ENCODE data around the gene LNPK.
"Not testable (repeated sequence)": the region's sequence is repeated elsewhere in the genome, so short reads cannot be mapped to it uniquely, and the experiment has no call there.

The LNPK gene

DNA sequence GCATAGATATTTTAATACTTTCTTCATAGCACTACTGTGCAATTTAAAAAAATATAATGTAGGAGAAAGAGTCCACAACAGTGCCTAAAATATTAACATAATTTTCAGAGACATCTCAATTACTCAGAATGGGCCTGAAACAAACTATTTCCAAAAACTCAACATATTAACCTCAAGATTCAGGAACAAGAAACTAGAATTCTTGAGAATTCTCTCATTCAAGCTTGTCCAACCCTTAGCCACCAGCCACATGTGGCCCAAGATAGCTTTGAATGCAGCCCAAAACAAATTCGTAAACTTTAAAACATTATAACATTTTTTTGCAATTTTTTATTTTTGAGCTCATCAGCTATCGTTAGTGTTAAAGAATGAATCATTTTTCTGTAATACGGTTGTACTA lies 35.2 kb downstream of the LNPK start:
- no peak for DNase-seq

GRCh38 chr2:175965773-175966172 lies 36.3 kb downstream of the LNPK start:
- no peak for DNase-seq

DNA sequence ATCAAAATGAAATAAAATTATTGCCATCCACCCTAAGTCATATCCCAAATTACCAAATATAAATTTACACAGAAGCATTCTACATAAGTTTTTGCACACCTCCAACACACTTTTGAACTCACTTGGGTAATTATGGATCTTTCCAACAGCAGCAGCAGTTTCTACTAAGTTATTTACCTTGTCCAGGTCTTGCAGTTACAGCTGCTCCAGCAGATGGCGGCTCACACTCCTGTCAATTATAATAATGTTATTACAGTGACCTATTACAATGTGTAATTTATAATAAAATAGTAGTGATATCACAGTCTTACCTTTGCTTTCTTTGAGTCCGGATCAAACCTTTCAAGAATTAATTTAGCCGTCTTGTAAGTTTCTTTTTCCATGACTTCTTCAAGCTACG lies 37.9 kb downstream of the LNPK start:
- DNase-seq: no peak

DNA sequence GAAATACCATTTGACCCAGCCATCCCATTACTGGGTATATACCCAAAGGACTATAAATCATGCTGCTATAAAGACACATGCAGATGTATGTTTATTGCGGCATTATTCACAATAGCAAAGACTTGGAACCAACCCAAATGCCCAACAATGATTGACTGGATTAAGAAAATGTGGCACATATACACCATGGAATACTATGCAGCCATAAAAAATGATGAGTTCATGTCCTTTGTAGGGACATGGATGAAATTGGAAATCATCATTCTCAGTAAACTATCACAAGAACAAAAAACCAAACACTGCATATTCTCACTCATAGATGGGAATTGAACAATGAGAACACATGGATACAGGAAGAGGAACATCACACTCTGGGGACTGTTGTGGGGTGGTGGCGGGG lies 38.9 kb downstream of the LNPK start:
- not testable (repeated sequence) for DNase-seq

GRCh38 chr2:175957845-175958244 lies 44.2 kb downstream of the LNPK start:
- DNase-seq: no peak

GRCh38 chr2:175955136-175955535 lies 46.9 kb downstream of the LNPK start:
- DNase-seq: no peak

DNA sequence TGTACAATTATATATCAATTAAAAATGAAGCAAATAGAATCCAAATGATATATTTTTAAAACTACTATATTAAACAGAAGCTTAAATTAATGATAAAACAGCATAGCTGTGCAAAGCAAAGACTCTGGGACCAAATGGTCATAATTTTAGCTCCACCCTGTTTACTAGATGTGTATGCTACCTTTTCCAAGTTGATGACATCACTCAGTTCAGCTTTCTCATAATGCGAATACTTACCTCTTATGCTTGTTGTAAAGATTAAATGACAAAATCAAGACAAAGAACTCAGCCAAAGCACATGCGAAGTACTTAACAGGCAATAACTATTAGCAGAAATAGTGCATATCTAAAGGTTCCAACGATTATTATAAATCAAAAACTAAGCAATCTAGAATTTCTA lies 51.6 kb downstream of the LNPK start:
- no peak for DNase-seq

- DNase-seq: peak in 1 of 2 experiments; percentile 10
Measured at GRCh38 chr2:175948191-175948590, 53.9 kb downstream of the LNPK start.

DNA sequence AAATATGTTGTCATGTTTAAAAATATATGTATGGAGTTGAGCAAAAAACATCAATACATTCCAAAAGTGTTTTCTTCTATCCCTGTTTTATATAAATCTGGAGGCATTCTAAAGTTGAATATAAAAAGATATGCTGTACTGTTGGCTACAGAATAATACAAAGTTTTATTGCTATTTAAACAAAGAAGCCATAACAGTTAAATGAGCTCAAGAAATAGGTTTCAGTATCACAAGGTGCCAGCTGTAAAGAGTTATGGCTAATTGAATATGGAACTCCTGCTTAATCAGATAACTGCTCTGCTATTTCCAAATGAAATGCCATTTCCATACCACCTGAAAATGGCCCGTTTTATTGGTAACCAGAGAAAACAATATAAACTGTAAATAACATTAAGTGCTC lies 55.0 kb downstream of the LNPK start:
- DNase-seq: no peak

- no peak for DNase-seq
Measured at GRCh38 chr2:175941699-175942098, 60.4 kb downstream of the LNPK start.

DNA sequence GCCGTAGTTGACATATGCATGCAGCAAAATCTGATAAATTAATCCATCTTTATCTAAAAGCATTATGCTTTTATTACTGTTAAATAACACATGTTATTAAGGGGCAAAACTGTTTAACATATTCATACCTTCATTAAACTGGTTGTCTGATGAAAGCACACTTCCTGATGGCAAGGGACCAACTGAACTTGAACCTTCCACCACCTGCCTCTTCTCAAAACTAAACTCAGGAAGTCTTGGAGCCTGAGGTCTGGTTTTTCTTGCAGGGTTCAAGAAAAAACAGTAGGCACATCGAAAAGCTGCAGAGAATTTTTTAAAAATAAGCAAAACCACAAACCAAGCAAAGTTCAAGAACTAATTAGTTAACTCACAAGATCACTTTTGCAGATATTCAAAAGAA lies 64.9 kb downstream of the LNPK start:
- DNase-seq: no peak

DNA sequence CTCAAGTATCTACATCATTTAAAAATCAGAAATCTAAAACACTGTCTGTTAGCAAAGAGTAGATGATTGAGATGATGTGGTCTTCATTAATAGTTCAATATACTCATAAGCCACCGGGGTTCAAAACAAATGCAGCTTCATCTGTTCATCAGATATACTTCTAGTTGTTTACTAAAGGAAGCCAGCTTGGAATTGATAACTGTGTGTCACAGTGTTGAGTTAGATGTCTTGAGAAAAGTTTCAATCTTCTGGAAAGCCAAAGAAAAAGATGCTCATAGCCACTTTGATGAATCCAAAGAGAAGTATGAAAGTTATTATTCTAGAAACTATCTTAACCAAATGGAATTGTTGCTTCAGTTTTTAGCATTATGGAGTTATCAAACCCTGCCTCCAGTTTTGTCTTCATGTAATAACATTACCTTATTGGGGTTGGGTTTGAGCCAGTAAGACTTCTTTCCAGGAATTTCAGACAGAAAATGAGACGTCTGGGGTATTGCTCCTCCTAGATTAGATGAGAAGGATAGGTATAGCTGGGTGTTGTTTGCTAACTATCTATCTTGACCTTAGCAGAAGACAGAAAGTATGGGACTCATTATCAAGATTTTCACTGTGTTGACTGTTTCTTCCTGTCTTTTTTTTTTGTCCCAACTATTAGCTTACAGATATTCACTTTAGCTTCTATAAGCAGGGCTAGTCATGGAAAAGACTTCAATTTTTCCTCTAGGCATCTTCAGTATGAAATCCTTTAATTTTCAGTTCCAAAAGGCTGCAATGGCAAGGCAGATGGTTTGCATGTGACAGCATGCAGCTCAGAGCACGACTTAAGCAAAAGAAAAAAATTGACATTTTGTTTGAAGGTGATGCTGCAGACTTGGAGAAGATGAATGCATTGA lies 66.5 kb downstream of the LNPK start:
- DNase-seq: no peak

DNA sequence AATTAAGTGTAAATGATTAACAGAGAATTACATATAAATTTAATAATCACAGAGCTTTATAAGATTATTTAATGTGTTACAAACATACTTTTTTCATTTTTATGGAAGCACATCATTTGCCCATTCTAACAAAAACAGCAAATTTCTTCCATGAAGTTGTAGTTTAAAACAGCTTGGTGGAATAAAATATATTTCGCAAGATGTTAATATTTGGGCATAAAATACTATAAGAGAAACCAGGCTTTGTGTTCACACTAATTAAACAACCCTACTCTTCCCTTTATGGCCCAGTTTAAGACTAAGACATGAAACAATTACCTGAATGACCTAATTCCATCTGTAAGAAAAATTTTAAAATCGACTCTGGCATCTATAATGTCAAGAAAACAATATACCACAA lies 69.4 kb downstream of the LNPK start:
- no peak for DNase-seq

DNA sequence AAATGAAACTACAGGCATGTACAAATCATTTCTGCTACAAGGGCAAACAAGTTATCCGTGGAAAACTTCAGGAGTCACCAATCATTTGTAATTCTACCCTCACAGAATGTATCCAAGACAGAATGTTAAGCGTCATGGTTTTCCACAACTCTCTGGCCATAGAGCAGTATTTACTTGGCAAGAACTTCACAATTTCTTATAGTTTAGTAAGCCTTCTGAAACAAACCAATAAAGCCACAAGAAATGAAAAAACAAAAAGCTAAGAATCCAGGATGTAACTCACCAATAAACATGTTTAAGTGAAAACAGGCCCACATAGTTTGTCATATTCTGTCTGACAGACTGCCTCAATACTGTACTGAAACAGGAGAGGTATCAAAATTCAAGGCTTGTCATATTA lies 70.3 kb downstream of the LNPK start:
- no peak for DNase-seq

GRCh38 chr2:175930504-175930903 lies 71.6 kb downstream of the LNPK start:
- DNase-seq: no peak

- DNase-seq: no peak
Measured at GRCh38 chr2:175929850-175930249, 72.2 kb downstream of the LNPK start.

- DNase-seq: peak in 1 of 2 experiments; percentile 19
Measured at GRCh38 chr2:175926272-175926671, 75.8 kb downstream of the LNPK start.

GRCh38 chr2:175922160-175922559 lies 79.9 kb downstream of the LNPK start:
- no peak for DNase-seq

DNA sequence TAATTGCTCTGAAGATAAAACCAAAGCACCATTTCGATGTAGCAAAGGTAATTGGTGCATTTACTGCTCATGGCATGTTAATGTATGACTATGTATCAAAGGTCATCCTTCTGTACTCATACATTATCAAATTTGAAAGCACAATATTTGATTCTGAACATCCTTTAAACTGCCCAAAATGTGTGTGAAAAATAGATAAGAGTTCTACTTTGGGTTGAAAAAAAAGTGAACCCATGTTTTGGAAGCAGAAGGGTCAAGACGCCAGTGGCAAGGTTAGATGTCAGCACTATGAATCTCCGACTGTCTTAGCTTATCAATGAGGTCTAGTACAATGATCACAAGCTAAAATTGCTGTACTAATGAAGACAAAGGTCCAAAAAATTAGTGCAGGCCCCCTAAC lies 83.1 kb downstream of the LNPK start:
- no peak for DNase-seq

DNA sequence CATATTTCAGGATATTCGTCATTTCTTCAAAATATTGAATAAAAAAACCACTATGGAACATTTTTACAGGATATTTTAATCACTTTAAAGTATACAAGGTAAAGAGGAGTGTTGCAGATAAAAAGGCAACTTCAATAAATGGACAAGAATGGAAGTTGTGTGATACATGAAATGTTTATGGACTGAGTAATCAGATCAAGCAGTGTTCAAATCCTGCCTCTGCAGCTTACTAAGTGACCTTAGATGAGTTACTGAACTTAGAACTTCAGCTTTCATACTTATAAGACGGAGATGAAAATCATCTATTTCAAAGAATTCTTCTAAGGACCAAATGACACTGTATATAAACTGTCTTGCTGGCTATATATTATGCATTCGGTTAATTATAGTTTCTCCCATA lies 87.2 kb downstream of the LNPK start:
- DNase-seq: no peak

- not testable (repeated sequence) for DNase-seq
Measured at GRCh38 chr2:175913849-175914743, 88.0 kb downstream of the LNPK start.

- not testable (repeated sequence) for DNase-seq
Measured at GRCh38 chr2:175913267-175913666, 88.8 kb downstream of the LNPK start.

GRCh38 chr2:175904035-175904434 lies 98.0 kb downstream of the LNPK start:
- no peak for DNase-seq

- DNase-seq: no peak
Measured at GRCh38 chr2:175903384-175903936, 98.6 kb downstream of the LNPK start.
